Right lobe of liver (tissue), 6 donors: ENCODE measurements around the gene OVCA2. TPM values are rescaled to one million over a fixed set of nuclear protein-coding genes. Genes with fewer than 3 reads are reported as not detected.

ENCODE experiments used
- ATAC-seq, 4 donors: fragments of 200-7000 bp; cut with Tn5 transposase; one replicate each; pipeline ENCODE4 v1.9.1; 2020; ENCODE audit warnings: mild to moderate bottlenecking in 4 of 4, moderate library complexity in 4 of 4
- DNase-seq, 3 donors: peaks; one replicate each; pipeline ENCODE4 v3.0.0-alpha.2; 2020
- H3K27ac ChIP-seq, 3 donors: fragments of 200-600 bp; one replicate each; pipeline ENCODE4 v1.8.0; 2022
- H3K27me3 ChIP-seq, 2 donors: fragments of 200-600 bp; one replicate each; pipeline ENCODE4 v1.8.0; 2022
- H3K36me3 ChIP-seq, 4 donors: fragments of 200-600 bp; sonication (generic) in 1 of 4; one replicate each; pipeline versions ENCODE4 v1.5.1 to v1.8.0; 2017 to 2022; ENCODE audit warnings: control low read depth in 1 of 4
- H3K4me1 ChIP-seq, 4 donors: fragments of 200-600 bp; sonication (generic) in 1 of 4; one replicate each; pipeline versions ENCODE4 v1.5.1 to v1.8.0; 2017 to 2022; ENCODE audit warnings: control low read depth in 1 of 4
- H3K4me3 ChIP-seq, 3 donors: fragments of 200-600 bp; one replicate each; pipeline ENCODE4 v1.8.0; 2022
- H3K9me3 ChIP-seq, 4 donors: fragments of 200-600 bp; sonication (generic) in 1 of 4; one replicate each; pipeline versions ENCODE4 v1.5.1 to v1.8.0; 2017 to 2022; ENCODE audit warnings: control low read depth in 1 of 4
- CTCF ChIP-seq, 4 donors: fragments of 200-600 bp in 3 of 4; fragments of 450-650 bp in 1 of 4; IDR thresholded peaks; one replicate each; pipeline versions ENCODE4 v1.5.1 to v1.8.0; 2016 to 2022; ENCODE audit warnings: antibody characterized with exemption in 4 of 4, mild to moderate bottlenecking in 2 of 4
- POLR2A ChIP-seq: fragments of 450-650 bp; IDR thresholded peaks from one replicate; pipeline ENCODE4 v1.6.1; 2017; ENCODE audit warnings: antibody characterized with exemption, mild to moderate bottlenecking
- WGBS: methylation state at CpG from one replicate; pipeline ENCODE4 v1.1.6; 2018; ENCODE audit warnings: low coverage, low lambda C conversion rate; ENCODE audit not compliant: insufficient coverage; ENCODE audit errors: missing lambda C conversion rate; 5-methylcytosine and 5-hydroxymethylcytosine counted together
- intact Hi-C, 2 donors: fragments of 100-400 bp; cut with DNase I; formaldehyde crosslinking; loops; one replicate each; pipeline versions ENCODE4 v1.11.2 to v1.14.1; 2022
- total RNA-seq, 6 experiments: library from RNA; depleted of rRNA in 2 of 6; stranded (reverse); fragments of >200 nt in 2 of 6; fragmentation: NEBNext Ultra II Directional in 3 of 6; extraction: Animal tissue kit (Norgen Biotek cat#: 25700) in 3 of 6; gene quantifications; one replicate each; pipeline versions ENCODE4 v1.1.0 to v1.2.4, GENCODE V29; 2016 to 2023
- donor health status: DM: no; HTN: yes; CAD: no.
- donor health status: DM: no; HTN: no; CAD: no.
- donor health status: DM: no; HTN: no; CAD: no.
- donor health status: DM: no; HTN: yes; CAD: no.
- donor health status: DM: no; HTN: yes; CAD: no.

Gene OVCA2
- total RNA-seq, 6 experiments from 2014 or later, result 10.3 to 36.2 (median 14.8) TPM

- 7% methylated on average over 3 of the region's 113 CpGs for WGBS
- Histone ChIP-seq H3K27me3 (peaks cover 0 to 19% of the 10 kb centered on the region in 2 donors), H3K4me3 (peak overlapping the region; percentile 35 to 59 (median 49)), H3K4me1 (peaks cover 0 to 38% (median 5%) of the 10 kb centered on the region in 4 donors), H3K36me3 (no peaks in the 10 kb centered on the region), H3K9me3 (no peaks in the 10 kb centered on the region), H3K27ac (peak overlapping the region; percentile 50 to 89 (median 71))
- ATAC-seq (peak in 1 of 4 donors; percentile 6), DNase-seq (peak in 2 of 3 donors; percentile 54 to 63)
- intact Hi-C loops, result loop anchor here (5.0 to 10.0 kb wide), 2 partner anchors 187 to 189 kb away; no protein-coding TSS in a partner anchor
- TF ChIP-seq CTCF (IDR thresholded peaks at IDR 0.05), result no peak
- no peak for TF ChIP-seq POLR2A
These were observed 13.7 kb downstream of the OVCA2 start for GRCh38 chr17:2055292-2056205.

GRCh38 chr17:2056206-2057174, 14.7 kb downstream of the OVCA2 start:
- DNase-seq (peak in 1 of 3 donors; percentile 54), ATAC-seq (peak in 1 of 4 donors; percentile 3)
- Histone ChIP-seq H3K36me3 (no peaks in the 10 kb centered on the region), H3K9me3 (no peaks in the 10 kb centered on the region), H3K4me3 (peak overlapping the region; percentile 26 to 59 (median 32)), H3K4me1 (peaks cover 0 to 33% (median 5%) of the 10 kb centered on the region in 4 donors), H3K27ac (peak overlapping the region; percentile 50 to 84 (median 71)), H3K27me3 (peaks cover 0 to 19% of the 10 kb centered on the region in 2 donors)
- WGBS, result 18% methylated on average over 14 of the region's 85 CpGs
- TF ChIP-seq CTCF (IDR thresholded peaks at IDR 0.05), result peak in 3 of 4 donors; percentile 6 to 32 (median 26)
- TF ChIP-seq POLR2A, result no peak
- intact Hi-C loops, result loop anchor here (5.0 to 10.0 kb wide), 2 partner anchors 186 to 188 kb away; no protein-coding TSS in a partner anchor

GRCh38 chr17:2057175-2057759, 15.4 kb downstream of the OVCA2 start:
- H3K27ac ChIP-seq, result peak overlapping the region in 2 of 3 donors; percentile 71 to 84
- intact Hi-C loops, result loop anchor here (5.0 to 10.0 kb wide), 2 partner anchors 185 to 188 kb away; no protein-coding TSS in a partner anchor
- H3K4me1 ChIP-seq, result peaks cover 0 to 33% (median 5%) of the 10 kb centered on the region in 4 donors
- peaks cover 0 to 19% of the 10 kb centered on the region in 2 donors for H3K27me3 ChIP-seq
- DNase-seq (no peak), ATAC-seq (no peak)
- peak overlapping the region in 2 of 3 donors; percentile 14 to 59 for H3K4me3 ChIP-seq
- 43% methylated on average over 17 of the region's 81 CpGs for WGBS
- H3K9me3 ChIP-seq, result no peaks in the 10 kb centered on the region
- H3K36me3 ChIP-seq, result no peaks in the 10 kb centered on the region
- TF ChIP-seq CTCF (IDR thresholded peaks at IDR 0.05) (no peak), POLR2A (no peak)
